Neuronal stem cell (in vitro differentiated cells): ENCODE measurements around the gene ROBO1.
"Not testable (repeated sequence)": the region's sequence is repeated elsewhere in the genome, so short reads cannot be mapped to it uniquely, and the experiment has no call there.

ENCODE experiments used
- DNase-seq: peaks from one replicate; pipeline ENCODE4 v3.0.0-alpha.2; 2013; ENCODE audit warnings: low spot score
- H2AFZ ChIP-seq: one replicate; pipeline ENCODE4 v1.6.1; 2013; ENCODE audit warnings: mild to moderate bottlenecking, low read length, inconsistent platforms
- H2AK5ac ChIP-seq: 2 replicates; pipeline ENCODE4 v1.6.1; 2013; ENCODE audit warnings: low read depth, mild to moderate bottlenecking, inconsistent platforms, low read length, moderate library complexity, mixed read lengths
- H2BK120ac ChIP-seq: 2 replicates; pipeline ENCODE4 v1.6.1; 2013; ENCODE audit warnings: low read depth, mild to moderate bottlenecking, inconsistent platforms, low read length, moderate library complexity, mixed read lengths
- H2BK12ac ChIP-seq: one replicate; pipeline ENCODE4 v1.6.1; 2013; ENCODE audit warnings: low read length, inconsistent platforms
- H2BK15ac ChIP-seq: 2 replicates; pipeline ENCODE4 v1.6.1; 2013; ENCODE audit warnings: mild to moderate bottlenecking, low read length, inconsistent platforms, mixed read lengths
- H2BK5ac ChIP-seq: one replicate; pipeline ENCODE4 v1.6.1; 2013; ENCODE audit warnings: inconsistent platforms, mild to moderate bottlenecking, low read length, moderate library complexity
- H3K14ac ChIP-seq: one replicate; pipeline ENCODE4 v1.6.1; 2013; ENCODE audit warnings: low read length, inconsistent platforms
- H3K18ac ChIP-seq: 2 replicates; pipeline ENCODE4 v1.6.1; 2013; ENCODE audit warnings: low read length, inconsistent platforms
- H3K23ac ChIP-seq: 2 replicates; pipeline ENCODE4 v1.6.1; 2013; ENCODE audit warnings: low read depth, mild to moderate bottlenecking, mixed read lengths, low read length, inconsistent platforms; ENCODE audit not compliant: poor library complexity
- H3K27ac ChIP-seq: replicated peaks from 3 replicates; pipeline ENCODE4 v1.5.1; 2013; ENCODE audit warnings: low read length, inconsistent platforms
- H3K27me3 ChIP-seq, 3 experiments: 2 replicates each; pipeline ENCODE4 v1.6.1; 2013; ENCODE audit warnings: low read length in 3 of 3, mild to moderate bottlenecking in 2 of 3, inconsistent platforms in 1 of 3, low read depth in 1 of 3, mixed read lengths in 1 of 3, moderate library complexity in 1 of 3; ENCODE audit not compliant: control insufficient read depth in 3 of 3, insufficient read depth in 3 of 3
- H3K36me3 ChIP-seq, 2 donors: replicated peaks in 1 of 2; 2 replicates each; pipeline ENCODE4 v1.6.1; 2013; ENCODE audit warnings: low read length in 2 of 2; ENCODE audit not compliant: control insufficient read depth in 2 of 2, insufficient read depth in 2 of 2
- H3K4ac ChIP-seq: 2 replicates; pipeline ENCODE4 v1.6.1; 2013; ENCODE audit warnings: inconsistent platforms, mild to moderate bottlenecking, low read length, moderate library complexity
- H3K4me1 ChIP-seq, 2 donors: 1 replicate in 1 of 2; 2 replicates in 1 of 2; pipeline ENCODE4 v1.6.1; 2013; ENCODE audit warnings: low read length in 2 of 2, low read depth in 1 of 2; ENCODE audit not compliant: control insufficient read depth in 2 of 2, insufficient read depth in 1 of 2
- H3K4me2 ChIP-seq: one replicate; pipeline ENCODE4 v1.6.1; 2013; ENCODE audit warnings: mild to moderate bottlenecking, low read length, inconsistent platforms; ENCODE audit not compliant: insufficient read depth, poor library complexity, severe bottlenecking
- H3K4me3 ChIP-seq, 2 donors: 2 replicates each; pipeline ENCODE4 v1.5.1; 2013; ENCODE audit warnings: low read length in 2 of 2, mild to moderate bottlenecking in 2 of 2, inconsistent platforms in 1 of 2, moderate library complexity in 1 of 2
- H3K79me1 ChIP-seq: one replicate; pipeline ENCODE4 v1.6.1; 2013; ENCODE audit warnings: low read depth, mild to moderate bottlenecking, inconsistent platforms, low read length, moderate library complexity
- H3K9ac ChIP-seq: one replicate; pipeline ENCODE4 v1.6.1; 2013; ENCODE audit warnings: mild to moderate bottlenecking, low read depth, low read length, inconsistent platforms; ENCODE audit not compliant: poor library complexity
- H3K9me3 ChIP-seq, 2 donors: replicated peaks in 1 of 2; 2 replicates each; pipeline versions ENCODE3 to v1.6.1; 2013; ENCODE audit warnings: low read length in 2 of 2, mild to moderate bottlenecking in 2 of 2, inconsistent platforms in 1 of 2, low read depth in 1 of 2, mixed read lengths in 1 of 2, moderate library complexity in 1 of 2; ENCODE audit not compliant: control insufficient read depth in 2 of 2, insufficient read depth in 1 of 2
- H4K8ac ChIP-seq: one replicate; pipeline ENCODE4 v1.6.1; 2013; ENCODE audit warnings: low read depth, mild to moderate bottlenecking, inconsistent platforms, low read length, moderate library complexity
- H4K91ac ChIP-seq: one replicate; pipeline ENCODE4 v1.6.1; 2013; ENCODE audit warnings: low read length, low read depth, mild to moderate bottlenecking, inconsistent platforms; ENCODE audit not compliant: poor library complexity
- WGBS, 2 donors: extraction: QIAGEN DNeasy Blood & Tissue Kit; methylation state at CpG; one replicate each; pipeline ENCODE4 v1.1.7; 2013; ENCODE audit warnings: missing lambda C conversion rate in 2 of 2, mixed read lengths in 1 of 2; ENCODE audit not compliant: insufficient read length in 2 of 2, insufficient replicate concordance in 1 of 2; ENCODE audit errors: extremely low coverage in 2 of 2; 5-methylcytosine and 5-hydroxymethylcytosine counted together

Gene ROBO1

GRCh38 chr3:79314544-79314943, 453.3 kb downstream of the ROBO1 start:
- DNase-seq = no peak
- H3K27ac ChIP-seq = no peak overlapping the region

GRCh38 chr3:79310016-79310415, 457.8 kb downstream of the ROBO1 start:
- H3K36me3 ChIP-seq = no peaks in the 10 kb centered on the region
- H3K23ac ChIP-seq = no peak overlapping the region
- no peak overlapping the region for H2BK12ac ChIP-seq
- H2AFZ ChIP-seq = no peak overlapping the region
- no peak overlapping the region for H4K8ac ChIP-seq
- no peaks in the 10 kb centered on the region for H3K27me3 ChIP-seq
- DNase-seq = no peak
- no peak overlapping the region for H2BK15ac ChIP-seq
- no peaks in the 10 kb centered on the region for H3K9me3 ChIP-seq
- H3K4ac ChIP-seq = no peak overlapping the region
- no peak overlapping the region for H3K9ac ChIP-seq
- H2BK5ac ChIP-seq = no peak overlapping the region
- H3K27ac ChIP-seq = no peak overlapping the region
- H2AK5ac ChIP-seq = no peak overlapping the region
- H3K4me3 ChIP-seq = no peak overlapping the region
- no peak overlapping the region for H2BK120ac ChIP-seq
- no CpG with 5 or more reads among the region's 1 CpG for WGBS, 2 donors
- no peaks in the 10 kb centered on the region for H3K79me1 ChIP-seq
- H3K18ac ChIP-seq = no peak overlapping the region
- no peaks in the 10 kb centered on the region for H3K4me1 ChIP-seq
- no peak overlapping the region for H3K4me2 ChIP-seq
- H3K14ac ChIP-seq = no peak overlapping the region
- no peak overlapping the region for H4K91ac ChIP-seq

More at GRCh38 chr3:79314544-79314943, 453.3 kb downstream of the ROBO1 start:
- no CpG with 5 or more reads among the region's 1 CpG for WGBS, 2 donors
- Histone ChIP-seq H3K18ac (no peak overlapping the region), H3K4me2 (no peak overlapping the region), H3K4ac (no peak overlapping the region), H3K4me3 (no peak overlapping the region), H2BK120ac (no peak overlapping the region), H3K23ac (no peak overlapping the region), H4K8ac (no peak overlapping the region), H3K79me1 (no peaks in the 10 kb centered on the region), H2AFZ (no peak overlapping the region), H4K91ac (no peak overlapping the region), H3K9me3 (no peaks in the 10 kb centered on the region), H2BK5ac (no peak overlapping the region), H2BK12ac (no peak overlapping the region), H3K36me3 (no peaks in the 10 kb centered on the region), H3K4me1 (no peaks in the 10 kb centered on the region), H3K14ac (no peak overlapping the region), H3K27me3 (no peaks in the 10 kb centered on the region), H2BK15ac (no peak overlapping the region), H2AK5ac (no peak overlapping the region), H3K9ac (no peak overlapping the region)

- H3K9me3 ChIP-seq = no peaks in the 10 kb centered on the region
- H3K9ac ChIP-seq = no peak overlapping the region
- H2BK15ac ChIP-seq = no peak overlapping the region
- no peak overlapping the region for H3K4me3 ChIP-seq
- no peak for DNase-seq
- no peak overlapping the region for H2AK5ac ChIP-seq
- H2BK5ac ChIP-seq = no peak overlapping the region
- no peak overlapping the region for H3K4me2 ChIP-seq
- peak overlapping the region; percentile 38 for H2AFZ ChIP-seq
- H4K91ac ChIP-seq = no peak overlapping the region
- WGBS, 2 donors = no CpG with 5 or more reads among the region's 1 CpG
- H3K36me3 ChIP-seq = no peaks in the 10 kb centered on the region
- H2BK120ac ChIP-seq = no peak overlapping the region
- H3K4me1 ChIP-seq = no peaks in the 10 kb centered on the region
- no peak overlapping the region for H3K4ac ChIP-seq
- H3K27ac ChIP-seq = no peak overlapping the region
- H3K23ac ChIP-seq = no peak overlapping the region
- H3K27me3 ChIP-seq = no peaks in the 10 kb centered on the region
- H3K79me1 ChIP-seq = peaks cover 2% of the 10 kb centered on the region
- no peak overlapping the region for H3K18ac ChIP-seq
- no peak overlapping the region for H3K14ac ChIP-seq
- no peak overlapping the region for H4K8ac ChIP-seq
- no peak overlapping the region for H2BK12ac ChIP-seq
Observed at GRCh38 chr3:79306934-79307570, 460.7 kb downstream of the ROBO1 start.

- not testable (repeated sequence) for H4K91ac ChIP-seq, H4K8ac ChIP-seq, H3K4me2 ChIP-seq, H3K36me3 ChIP-seq, H3K9me3 ChIP-seq, H3K18ac ChIP-seq, H3K27ac ChIP-seq, H3K9ac ChIP-seq, H2BK5ac ChIP-seq, H3K79me1 ChIP-seq, H2BK120ac ChIP-seq, H2AFZ ChIP-seq, H2BK15ac ChIP-seq, H3K4me1 ChIP-seq, H2BK12ac ChIP-seq, H2AK5ac ChIP-seq, H3K4me3 ChIP-seq, DNase-seq, H3K14ac ChIP-seq, H3K23ac ChIP-seq, H3K4ac ChIP-seq, H3K27me3 ChIP-seq
- WGBS, 2 donors = no CpG with 5 or more reads among the region's 40 CpGs
Observed at GRCh38 chr3:79299949-79300635, 467.7 kb downstream of the ROBO1 start.
